Measurements from ENCODE around the gene DRG1.
A peak's percentile ranks its signal among the peaks of the same experiment; 100 is the strongest.

The DRG1 gene, protein sequence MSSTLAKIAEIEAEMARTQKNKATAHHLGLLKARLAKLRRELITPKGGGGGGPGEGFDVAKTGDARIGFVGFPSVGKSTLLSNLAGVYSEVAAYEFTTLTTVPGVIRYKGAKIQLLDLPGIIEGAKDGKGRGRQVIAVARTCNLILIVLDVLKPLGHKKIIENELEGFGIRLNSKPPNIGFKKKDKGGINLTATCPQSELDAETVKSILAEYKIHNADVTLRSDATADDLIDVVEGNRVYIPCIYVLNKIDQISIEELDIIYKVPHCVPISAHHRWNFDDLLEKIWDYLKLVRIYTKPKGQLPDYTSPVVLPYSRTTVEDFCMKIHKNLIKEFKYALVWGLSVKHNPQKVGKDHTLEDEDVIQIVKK

GRCh38 chr22:31399211-31400022, at the start of gene DRG1:
DRG1 (plus strand) TSS chr22:31399604; CDS start chr22:31399684, 80 bp downstream.
- peaks cover 5% of the 10 kb centered on the region for H3K4me1 ChIP-seq (ENCODE audit: control insufficient read depth, insufficient read depth, low read length)
- H3K27ac ChIP-seq (ENCODE audit: low read depth, low read length): peak within 1 kb of the TSS; percentile 70

GRCh38 chr22:31349960-31350359, 49.4 kb upstream of the DRG1 start:
- no peak overlapping the region for H3K27ac ChIP-seq (ENCODE audit: low read depth, low read length)
- H3K27me3 ChIP-seq (ENCODE audit: control insufficient read depth, insufficient read depth, low read length): no peaks in the 10 kb centered on the region
- H3K9ac ChIP-seq (ENCODE audit: low read length): no peak overlapping the region
- no peaks in the 10 kb centered on the region for H3K9me3 ChIP-seq (ENCODE audit: control insufficient read depth, insufficient read depth, low read depth, low read length)
- no peaks in the 10 kb centered on the region for H3K36me3 ChIP-seq (ENCODE audit: control insufficient read depth, insufficient read depth, low read length)
- no peak overlapping the region for H3K4me3 ChIP-seq (ENCODE audit: low read depth, low read length)
- H3K4me1 ChIP-seq (ENCODE audit: control insufficient read depth, insufficient read depth, low read length): peaks cover 2% of the 10 kb centered on the region; the same call in 1 of the 2 replicates

More at GRCh38 chr22:31399211-31400022, at the start of gene DRG1:
- H3K9me3 ChIP-seq (ENCODE audit: control insufficient read depth, insufficient read depth, low read depth, low read length): no peaks in the 10 kb centered on the region
- peak within 1 kb of the TSS; percentile 99 for H3K4me3 ChIP-seq (ENCODE audit: low read depth, low read length)
- peaks cover 32% of the 10 kb centered on the region for H3K36me3 ChIP-seq (ENCODE audit: control insufficient read depth, insufficient read depth, low read length)
- peak within 1 kb of the TSS; percentile 100 for H3K9ac ChIP-seq (ENCODE audit: low read length)
- H3K27me3 ChIP-seq (ENCODE audit: control insufficient read depth, insufficient read depth, low read length): no peaks in the 10 kb centered on the region

DNA sequence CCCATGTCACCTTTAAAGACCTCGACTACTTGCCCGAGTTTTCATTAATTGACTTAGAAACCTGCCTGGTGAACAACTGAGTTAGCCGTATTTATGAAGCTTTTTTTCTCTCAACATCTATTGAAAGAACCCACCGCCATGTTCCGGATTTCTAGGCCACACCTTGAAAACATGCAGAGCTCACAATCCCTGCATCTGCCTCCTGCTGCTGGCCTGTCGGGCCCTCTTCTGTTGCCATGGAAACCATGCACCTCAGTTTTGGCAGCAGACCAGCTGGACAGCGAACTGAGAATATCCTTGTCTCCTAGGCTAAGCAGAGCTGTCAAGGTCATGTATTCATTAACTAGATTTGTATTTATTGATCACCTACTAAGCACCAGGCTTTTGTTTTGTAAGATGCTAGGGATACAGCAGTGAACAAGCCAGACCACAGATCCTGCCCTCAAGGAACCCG, 49.0 kb upstream of the DRG1 start:
- H3K36me3 ChIP-seq (ENCODE audit: control insufficient read depth, insufficient read depth, low read length): no peaks in the 10 kb centered on the region
- H3K4me1 ChIP-seq (ENCODE audit: control insufficient read depth, insufficient read depth, low read length): no peaks in the 10 kb centered on the region
- H3K9ac ChIP-seq (ENCODE audit: low read length): no peak overlapping the region
- H3K27me3 ChIP-seq (ENCODE audit: control insufficient read depth, insufficient read depth, low read length): no peaks in the 10 kb centered on the region
- H3K9me3 ChIP-seq (ENCODE audit: control insufficient read depth, insufficient read depth, low read depth, low read length): no peaks in the 10 kb centered on the region
- H3K27ac ChIP-seq (ENCODE audit: low read depth, low read length): no peak overlapping the region
- H3K4me3 ChIP-seq (ENCODE audit: low read depth, low read length): no peak overlapping the region

DNA sequence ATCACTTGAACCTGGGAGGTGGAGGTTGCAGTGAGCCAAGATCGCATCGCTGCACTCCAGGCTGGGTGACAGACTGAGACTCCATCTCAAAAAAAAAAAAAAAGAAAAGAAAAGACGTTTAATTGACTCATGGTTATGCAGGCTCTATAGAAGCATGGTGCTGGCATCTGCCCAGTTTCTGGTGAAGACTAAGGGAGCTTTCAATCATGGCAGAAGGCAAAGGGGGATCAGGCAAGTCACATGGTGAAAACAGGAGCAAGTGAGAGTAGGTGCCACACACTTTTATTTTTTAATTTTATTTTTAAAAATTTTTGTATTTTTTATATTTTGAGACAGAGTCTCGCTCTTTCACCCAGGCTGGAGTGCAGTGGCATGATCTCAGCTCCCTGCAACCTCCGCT, 44.9 kb upstream of the DRG1 start:
- Histone ChIP-seq H3K36me3 (ENCODE audit: control insufficient read depth, insufficient read depth, low read length) (no peaks in the 10 kb centered on the region), H3K9ac (ENCODE audit: low read length) (no peak overlapping the region), H3K27ac (ENCODE audit: low read depth, low read length) (no peak overlapping the region), H3K4me3 (ENCODE audit: low read depth, low read length) (no peak overlapping the region), H3K9me3 (ENCODE audit: control insufficient read depth, insufficient read depth, low read depth, low read length) (no peaks in the 10 kb centered on the region), H3K4me1 (ENCODE audit: control insufficient read depth, insufficient read depth, low read length) (no peaks in the 10 kb centered on the region), H3K27me3 (ENCODE audit: control insufficient read depth, insufficient read depth, low read length) (no peaks in the 10 kb centered on the region)

DNA sequence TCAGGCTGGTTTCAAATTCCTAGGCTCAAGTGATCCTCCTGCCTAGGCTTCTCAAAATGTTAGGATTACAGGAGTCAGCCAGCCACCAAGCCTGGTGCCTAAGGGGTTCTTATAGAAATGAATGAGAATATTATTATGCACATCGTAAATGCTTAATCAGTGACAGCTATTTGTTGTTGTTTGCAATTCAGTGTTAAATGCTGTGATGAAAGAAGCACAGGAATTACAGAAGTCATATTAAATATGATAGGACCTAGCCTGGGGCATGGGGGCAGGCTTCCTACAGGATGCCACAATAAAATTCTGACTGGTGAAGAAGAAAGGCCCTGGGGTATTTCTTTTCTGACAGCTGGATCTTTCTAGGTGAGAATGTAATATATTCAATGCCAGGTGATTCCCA, 39.4 kb upstream of the DRG1 start:
- H3K4me1 ChIP-seq (ENCODE audit: control insufficient read depth, insufficient read depth, low read length): no peaks in the 10 kb centered on the region; the same call in 1 of the 2 replicates
- H3K9ac ChIP-seq (ENCODE audit: low read length): no peak overlapping the region
- no peak overlapping the region for H3K4me3 ChIP-seq (ENCODE audit: low read depth, low read length)
- H3K27me3 ChIP-seq (ENCODE audit: control insufficient read depth, insufficient read depth, low read length): no peaks in the 10 kb centered on the region
- H3K27ac ChIP-seq (ENCODE audit: low read depth, low read length): no peak overlapping the region
- no peaks in the 10 kb centered on the region for H3K36me3 ChIP-seq (ENCODE audit: control insufficient read depth, insufficient read depth, low read length)
- H3K9me3 ChIP-seq (ENCODE audit: control insufficient read depth, insufficient read depth, low read depth, low read length): no peaks in the 10 kb centered on the region

DNA sequence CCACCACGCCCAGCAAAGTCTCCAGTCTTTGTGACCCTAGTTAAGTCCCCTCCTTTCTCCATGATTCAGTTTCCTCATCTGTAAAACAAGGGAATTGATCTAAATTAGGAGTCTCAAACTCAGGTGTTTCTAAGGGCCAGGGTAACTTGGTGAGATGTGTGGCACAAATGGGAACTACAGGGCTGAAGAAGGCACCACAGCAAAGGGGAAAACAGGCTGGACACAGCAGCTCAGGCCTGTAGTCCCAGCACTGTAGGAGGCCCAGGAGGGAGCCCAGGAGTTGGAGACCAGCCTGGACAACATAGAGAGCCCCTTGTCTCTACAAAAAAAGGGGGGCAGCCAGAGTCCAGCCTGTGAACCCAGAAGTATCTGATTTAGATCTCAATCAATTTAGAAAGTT, 37.7 kb upstream of the DRG1 start:
- Histone ChIP-seq H3K4me3 (ENCODE audit: low read depth, low read length) (no peak overlapping the region), H3K4me1 (ENCODE audit: control insufficient read depth, insufficient read depth, low read length) (no peaks in the 10 kb centered on the region; the same call in 1 of the 2 replicates), H3K27me3 (ENCODE audit: control insufficient read depth, insufficient read depth, low read length) (no peaks in the 10 kb centered on the region), H3K9ac (ENCODE audit: low read length) (peak overlapping the region; percentile 32), H3K27ac (ENCODE audit: low read depth, low read length) (peak overlapping the region; percentile 31; the same call in 1 of the 2 replicates), H3K9me3 (ENCODE audit: control insufficient read depth, insufficient read depth, low read depth, low read length) (no peaks in the 10 kb centered on the region), H3K36me3 (ENCODE audit: control insufficient read depth, insufficient read depth, low read length) (no peaks in the 10 kb centered on the region)

DNA sequence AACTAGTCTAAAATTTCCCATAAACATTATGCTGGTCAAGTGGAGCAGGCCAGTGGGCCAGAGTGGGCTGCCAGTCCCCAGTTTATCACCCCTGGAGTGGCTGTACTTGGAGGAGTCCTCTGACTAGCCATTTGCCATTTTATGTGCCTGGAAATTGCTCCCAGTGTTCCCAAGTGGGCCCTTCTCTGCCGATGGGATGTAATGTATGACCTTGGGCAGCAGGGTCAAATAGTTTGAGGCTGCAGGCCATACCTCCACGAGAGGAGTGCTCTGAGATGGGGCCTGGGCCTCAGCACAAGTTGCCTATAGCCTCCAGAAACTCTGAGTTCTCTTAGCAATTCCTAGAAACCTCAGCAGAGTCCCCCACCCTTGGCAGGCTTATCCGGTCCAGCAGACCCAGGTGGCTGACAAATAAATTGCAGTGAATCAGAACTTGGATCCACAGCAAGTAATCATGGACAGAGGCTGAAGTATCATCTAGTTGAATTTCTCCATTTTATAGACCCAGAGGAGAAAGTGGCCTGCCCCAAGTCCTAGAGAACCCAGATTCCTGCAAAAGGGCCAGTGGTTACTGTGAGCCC, 35.4 kb upstream of the DRG1 start:
- Histone ChIP-seq H3K4me3 (ENCODE audit: low read depth, low read length) (no peak overlapping the region), H3K27me3 (ENCODE audit: control insufficient read depth, insufficient read depth, low read length) (no peaks in the 10 kb centered on the region), H3K36me3 (ENCODE audit: control insufficient read depth, insufficient read depth, low read length) (no peaks in the 10 kb centered on the region), H3K9me3 (ENCODE audit: control insufficient read depth, insufficient read depth, low read depth, low read length) (no peaks in the 10 kb centered on the region), H3K4me1 (ENCODE audit: control insufficient read depth, insufficient read depth, low read length) (no peaks in the 10 kb centered on the region; the same call in 1 of the 2 replicates), H3K27ac (ENCODE audit: low read depth, low read length) (peak overlapping the region; percentile 0; the same call in 1 of the 2 replicates), H3K9ac (ENCODE audit: low read length) (peak overlapping the region; percentile 3)

DNA sequence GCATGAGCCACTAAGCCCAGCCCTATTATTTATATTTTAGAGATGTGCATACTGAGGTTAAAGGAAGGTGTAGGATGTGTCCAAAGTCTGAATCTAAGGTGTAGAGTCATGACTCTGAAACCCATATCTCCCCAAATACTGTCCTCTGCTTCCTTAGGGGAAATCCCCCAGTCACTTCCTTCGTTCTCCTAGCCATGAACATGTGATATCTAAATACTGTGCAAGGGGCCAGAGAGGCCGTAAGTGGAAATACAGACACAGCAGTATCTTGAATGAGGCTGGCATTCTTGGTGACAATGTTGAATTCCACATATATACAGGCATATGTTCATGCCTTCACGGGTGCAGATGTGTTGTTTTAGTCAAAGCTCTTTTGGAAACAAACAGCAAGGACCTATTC, 32.0 kb upstream of the DRG1 start:
- no peaks in the 10 kb centered on the region for H3K9me3 ChIP-seq (ENCODE audit: control insufficient read depth, insufficient read depth, low read depth, low read length)

GRCh38 chr22:31377612-31378011, 21.8 kb upstream of the DRG1 start:
- Histone ChIP-seq H3K4me1 (ENCODE audit: control insufficient read depth, insufficient read depth, low read length) (peaks cover 2% of the 10 kb centered on the region; the same call in 1 of the 2 replicates), H3K4me3 (ENCODE audit: low read depth, low read length) (no peak overlapping the region), H3K9ac (ENCODE audit: low read length) (no peak overlapping the region), H3K27ac (ENCODE audit: low read depth, low read length) (no peak overlapping the region), H3K36me3 (ENCODE audit: control insufficient read depth, insufficient read depth, low read length) (no peaks in the 10 kb centered on the region), H3K27me3 (ENCODE audit: control insufficient read depth, insufficient read depth, low read length) (no peaks in the 10 kb centered on the region), H3K9me3 (ENCODE audit: control insufficient read depth, insufficient read depth, low read depth, low read length) (no peaks in the 10 kb centered on the region)

More for the DNA sequence above, 32.0 kb upstream of the DRG1 start:
- Histone ChIP-seq H3K27ac (ENCODE audit: low read depth, low read length) (no peak overlapping the region), H3K36me3 (ENCODE audit: control insufficient read depth, insufficient read depth, low read length) (no peaks in the 10 kb centered on the region), H3K4me3 (ENCODE audit: low read depth, low read length) (no peak overlapping the region), H3K27me3 (ENCODE audit: control insufficient read depth, insufficient read depth, low read length) (no peaks in the 10 kb centered on the region), H3K9ac (ENCODE audit: low read length) (no peak overlapping the region), H3K4me1 (ENCODE audit: control insufficient read depth, insufficient read depth, low read length) (no peaks in the 10 kb centered on the region; the same call in 1 of the 2 replicates)

DNA sequence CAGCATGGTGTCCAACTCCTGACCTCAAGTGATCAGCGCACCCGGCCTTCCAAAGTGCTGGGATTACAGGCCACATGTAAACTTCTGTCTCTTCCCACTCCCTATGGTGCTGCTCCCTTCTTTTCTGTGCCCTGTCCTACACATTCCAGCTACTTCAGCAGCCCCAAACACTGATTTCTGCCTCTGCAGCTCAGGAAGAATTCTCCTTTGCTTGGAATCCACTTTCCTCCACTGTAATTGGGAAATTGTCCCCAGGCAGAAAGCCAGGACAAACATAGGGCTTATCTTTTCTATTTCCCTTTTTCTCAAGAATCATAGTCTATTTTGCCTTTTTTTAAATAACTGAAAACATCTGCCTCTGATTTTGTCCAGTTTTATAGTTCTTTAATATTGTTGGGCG, 21.3 kb upstream of the DRG1 start:
- H3K36me3 ChIP-seq (ENCODE audit: control insufficient read depth, insufficient read depth, low read length): no peaks in the 10 kb centered on the region
- no peaks in the 10 kb centered on the region for H3K27me3 ChIP-seq (ENCODE audit: control insufficient read depth, insufficient read depth, low read length)
- peaks cover 2% of the 10 kb centered on the region; the same call in 1 of the 2 replicates for H3K4me1 ChIP-seq (ENCODE audit: control insufficient read depth, insufficient read depth, low read length)
- H3K9me3 ChIP-seq (ENCODE audit: control insufficient read depth, insufficient read depth, low read depth, low read length): no peaks in the 10 kb centered on the region
- H3K4me3 ChIP-seq (ENCODE audit: low read depth, low read length): no peak overlapping the region
- H3K27ac ChIP-seq (ENCODE audit: low read depth, low read length): no peak overlapping the region
- H3K9ac ChIP-seq (ENCODE audit: low read length): no peak overlapping the region

Data from HUES6 (cell line).